GM21447 (cell line): ENCODE results near the gene HOXA13.

Experiments used
- ATAC-seq: cut with Tn5 transposase; IDR thresholded peaks from one replicate; pipeline ENCODE4 v1.9.1; 2021; ENCODE audit not compliant: unreplicated experiment

The HOXA13 gene

GRCh38 chr7:27237735-27238334, 37.9 kb upstream of the HOXA13 start:
- ATAC-seq = no peak

- no peak for ATAC-seq
Observed at GRCh38 chr7:27235387-27236311, 35.8 kb upstream of the HOXA13 start.

- no peak for ATAC-seq
Observed at GRCh38 chr7:27229448-27229847, 29.6 kb upstream of the HOXA13 start.

- no peak for ATAC-seq
Observed at GRCh38 chr7:27224983-27225934, 25.4 kb upstream of the HOXA13 start.

GRCh38 chr7:27223941-27224575, 24.2 kb upstream of the HOXA13 start:
- no peak for ATAC-seq

GRCh38 chr7:27221201-27221797, 21.4 kb upstream of the HOXA13 start:
- no peak for ATAC-seq

- ATAC-seq = no peak
Observed at GRCh38 chr7:27220440-27220955, 20.6 kb upstream of the HOXA13 start.

- no peak for ATAC-seq
Observed at GRCh38 chr7:27219821-27220220, 19.9 kb upstream of the HOXA13 start.

- ATAC-seq = no peak
Observed at GRCh38 chr7:27217951-27218350, 18.1 kb upstream of the HOXA13 start.

- no peak for ATAC-seq
Observed at GRCh38 chr7:27215356-27215755, 15.5 kb upstream of the HOXA13 start.

GRCh38 chr7:27214239-27214950, 14.5 kb upstream of the HOXA13 start:
- ATAC-seq = no peak

GRCh38 chr7:27213433-27214238, 13.7 kb upstream of the HOXA13 start:
- ATAC-seq = no peak

GRCh38 chr7:27212497-27213432, 12.9 kb upstream of the HOXA13 start:
- ATAC-seq = no peak

GRCh38 chr7:27211764-27212204, 11.9 kb upstream of the HOXA13 start:
- ATAC-seq = no peak

GRCh38 chr7:27211084-27211446, 11.2 kb upstream of the HOXA13 start:
- no peak for ATAC-seq

- peak; percentile 55 for ATAC-seq
Observed at GRCh38 chr7:27210441-27211083, 10.7 kb upstream of the HOXA13 start.

GRCh38 chr7:27209933-27210440, 10.1 kb upstream of the HOXA13 start:
- no peak for ATAC-seq
